ENCODE data around the gene RBPJ.

DNA sequence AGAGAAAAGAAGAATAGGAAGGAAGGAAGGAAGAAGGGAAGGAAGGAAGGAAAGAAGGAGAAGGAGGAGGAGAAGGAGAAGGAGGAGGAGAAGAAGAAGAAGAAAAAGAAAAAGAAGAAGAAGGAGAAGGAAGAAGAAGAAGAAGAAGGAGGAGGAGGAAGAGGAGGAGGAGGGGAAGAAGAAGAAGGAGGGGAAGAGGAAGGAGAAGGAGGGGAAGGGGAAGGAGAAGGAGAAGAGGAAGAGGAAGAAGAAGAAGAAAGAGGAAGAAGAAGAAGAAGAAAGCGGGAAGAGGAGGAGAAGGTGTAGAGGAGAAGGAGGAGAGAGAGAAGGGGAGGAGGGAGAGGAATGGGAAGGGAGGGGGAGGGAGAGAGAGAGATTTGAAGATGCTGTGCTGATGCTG is 146.9 kb downstream of the RBPJ start:
- TF ChIP-seq CTCF (IDR thresholded peaks at IDR 0.05; ENCODE audit: low read length), result no peak
- TF ChIP-seq EZH2 (IDR thresholded peaks at IDR 0.05; ENCODE audit: borderline replicate concordance, low read length), result no peak

Data from OCI-LY1 (cell line).